Stimulated activated CD4-positive, alpha-beta T cell treated with anti-CD3 and anti-CD28 coated beads, Interleukin-15, amount 100 ng/mL, for 1 hour (primary cell): ENCODE measurements around the gene KNDC1.
"Not testable (repeated sequence)": the region's sequence is repeated elsewhere in the genome, so short reads cannot be mapped to it uniquely, and the experiment has no call there.

Experiments
- DNase-seq, 2 donors: peaks; one replicate each; pipeline ENCODE4 v3.0.0-alpha.2; 2020; ENCODE audit warnings: low read depth in 1 of 2, low spot score in 1 of 2

Gene KNDC1

GRCh38 chr10:133221331-133221730 lies 61.3 kb downstream of the KNDC1 start:
- no peak for DNase-seq

- DNase-seq = not testable (repeated sequence)
Measured at GRCh38 chr10:133221756-133222155, 61.7 kb downstream of the KNDC1 start.

- DNase-seq = no peak
Measured at GRCh38 chr10:133224076-133224475, 64.1 kb downstream of the KNDC1 start.

DNA sequence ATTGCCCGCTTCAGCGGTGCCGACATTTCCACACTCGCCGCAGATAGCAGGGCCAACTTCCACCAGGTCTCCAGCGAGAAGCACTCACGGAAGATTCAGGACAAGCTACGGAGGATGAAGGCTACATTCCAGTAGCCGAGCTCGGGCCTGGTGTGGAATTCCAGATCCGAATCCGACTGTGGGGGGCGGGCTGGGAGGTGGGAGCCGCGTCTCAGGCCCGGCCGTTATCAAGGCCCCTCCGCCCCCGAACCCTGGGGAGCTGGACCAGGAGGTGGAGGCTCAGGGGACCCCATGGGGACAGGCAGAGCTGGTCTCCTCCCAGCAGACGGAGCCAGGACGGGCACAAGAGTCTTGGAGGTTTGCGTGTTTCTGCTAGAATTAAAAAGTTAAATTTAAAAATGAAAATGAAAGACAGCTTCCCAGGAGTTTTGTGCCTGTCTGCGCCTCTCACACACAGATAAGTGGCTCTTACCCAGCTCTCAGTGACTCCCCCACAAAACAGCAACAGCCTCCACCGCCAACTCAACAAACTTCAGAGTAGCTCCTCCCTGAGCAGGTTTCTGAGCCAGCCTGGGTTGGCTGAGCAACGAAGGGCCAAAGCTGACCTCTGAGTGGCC lies 64.8 kb downstream of the KNDC1 start:
- DNase-seq = no peak

DNA sequence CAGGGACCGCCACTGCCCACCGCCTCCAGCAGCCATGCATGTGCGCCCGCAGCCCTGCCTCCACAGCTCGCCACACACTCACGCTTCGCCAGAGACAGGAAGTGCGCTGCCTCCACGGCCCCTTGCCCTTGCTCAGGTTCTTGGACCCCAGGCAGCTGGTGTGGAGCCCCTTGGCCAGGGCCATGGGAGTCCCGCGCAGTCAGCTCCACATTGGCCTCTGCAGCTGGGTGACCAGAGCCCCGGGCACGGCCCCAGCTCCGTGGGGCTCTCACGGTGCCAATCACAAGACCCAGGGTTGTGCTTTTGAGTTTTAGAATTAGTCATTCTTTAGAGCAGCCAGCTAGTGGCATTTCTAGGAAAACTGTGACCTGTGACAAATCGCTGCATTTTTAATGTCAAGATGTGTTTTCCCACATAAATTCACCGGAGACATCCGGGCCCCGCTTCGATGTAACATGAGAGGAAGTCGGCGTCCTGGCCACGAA lies 65.7 kb downstream of the KNDC1 start:
- no peak for DNase-seq

- DNase-seq = no peak
Measured at GRCh38 chr10:133226251-133226808, 66.3 kb downstream of the KNDC1 start.

- DNase-seq = no peak
Measured at GRCh38 chr10:133227256-133227655, 67.2 kb downstream of the KNDC1 start.

GRCh38 chr10:133229265-133230043 lies 69.4 kb downstream of the KNDC1 start:
- DNase-seq = no peak

DNA sequence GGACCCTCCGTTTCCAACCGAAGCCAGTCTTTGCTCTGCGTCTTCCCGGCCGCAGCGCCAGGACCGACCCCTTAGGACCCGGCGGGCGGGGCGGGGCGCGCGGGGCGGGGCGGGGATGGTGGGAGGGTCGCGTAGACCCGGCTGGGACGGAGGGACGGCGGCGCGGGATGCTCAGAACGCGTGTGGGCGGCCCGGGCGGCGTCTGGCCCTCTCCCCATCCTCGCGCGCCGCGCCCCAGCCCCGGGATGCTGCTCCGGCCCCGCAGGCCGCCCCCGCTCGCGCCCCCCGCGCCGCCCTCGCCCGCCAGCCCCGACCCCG lies 70.0 kb downstream of the KNDC1 start, which contains the start of gene UTF1:
TSS of gene UTF1 (plus strand) at position 174 of the 318 bp plus-strand sequence. CDS start at position 246, 72 bp downstream.
- no peak for DNase-seq

- DNase-seq = no peak
Measured at GRCh38 chr10:133230387-133231195, 70.6 kb downstream of the KNDC1 start.

DNA sequence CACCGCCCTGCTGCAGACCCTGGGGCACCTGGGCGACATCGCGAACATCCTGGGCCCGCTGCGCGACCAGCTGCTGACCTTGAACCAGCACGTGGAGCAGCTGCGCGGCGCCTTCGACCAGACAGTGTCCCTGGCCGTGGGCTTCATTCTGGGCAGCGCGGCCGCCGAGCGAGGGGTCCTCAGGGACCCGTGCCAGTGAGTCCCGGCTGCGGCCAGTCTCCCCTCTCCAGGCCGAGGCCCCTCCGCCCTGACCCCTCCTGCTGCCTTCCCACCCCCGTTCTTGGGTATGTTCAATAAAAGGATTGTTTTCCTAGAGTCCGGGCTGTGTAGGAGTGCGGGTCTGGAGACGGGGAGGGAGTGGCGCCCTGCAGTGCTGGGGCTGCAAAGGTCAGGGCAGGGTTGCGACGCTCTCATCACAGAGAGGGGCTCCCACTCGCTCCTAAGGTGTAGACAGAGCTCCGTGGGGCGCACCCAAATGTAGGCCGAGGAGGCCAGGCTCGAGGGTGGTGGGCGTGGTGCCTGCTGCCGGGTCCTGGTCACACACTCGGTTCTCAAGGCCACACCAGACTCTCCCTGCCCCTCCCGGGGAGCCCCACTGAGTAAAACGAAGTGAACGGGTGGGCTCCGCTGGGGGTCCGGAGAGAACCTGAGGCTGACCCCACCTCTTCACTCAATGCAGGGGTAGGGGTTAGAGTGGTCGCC lies 71.4 kb downstream of the KNDC1 start:
- DNase-seq = no peak

DNA sequence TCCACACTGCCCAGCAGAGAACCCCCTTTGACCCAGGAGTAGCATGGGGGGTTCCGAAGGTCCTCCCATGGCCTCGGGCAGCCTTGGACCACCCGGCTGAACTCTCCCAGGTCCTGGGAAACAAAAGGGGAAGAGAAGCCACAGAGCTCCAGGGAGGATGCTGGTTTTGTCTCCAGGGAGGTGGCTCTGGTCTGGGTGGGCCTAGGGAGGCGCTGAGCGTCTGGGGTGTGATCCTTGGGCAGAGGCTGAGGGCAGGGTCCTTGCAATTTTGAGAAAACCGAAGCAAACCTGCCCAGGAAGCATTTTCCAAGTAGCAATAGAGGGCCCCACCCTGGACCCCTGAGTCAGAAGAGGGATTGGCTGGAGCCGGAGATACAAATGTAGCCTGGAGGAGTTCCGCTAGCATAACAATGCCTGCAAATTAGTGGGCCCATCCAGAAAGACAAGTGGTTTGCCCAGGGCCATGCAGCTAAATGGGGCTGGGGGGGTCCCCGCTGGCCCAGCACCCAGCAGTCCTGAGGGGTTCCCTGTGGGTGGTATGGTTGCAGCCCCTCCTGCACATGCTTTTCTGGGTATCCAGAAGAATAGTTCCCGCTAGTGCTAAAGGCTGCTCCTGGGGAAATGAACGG lies 72.0 kb downstream of the KNDC1 start:
- DNase-seq = no peak

GRCh38 chr10:133234796-133235195 lies 74.8 kb downstream of the KNDC1 start:
- not testable (repeated sequence) for DNase-seq

DNA sequence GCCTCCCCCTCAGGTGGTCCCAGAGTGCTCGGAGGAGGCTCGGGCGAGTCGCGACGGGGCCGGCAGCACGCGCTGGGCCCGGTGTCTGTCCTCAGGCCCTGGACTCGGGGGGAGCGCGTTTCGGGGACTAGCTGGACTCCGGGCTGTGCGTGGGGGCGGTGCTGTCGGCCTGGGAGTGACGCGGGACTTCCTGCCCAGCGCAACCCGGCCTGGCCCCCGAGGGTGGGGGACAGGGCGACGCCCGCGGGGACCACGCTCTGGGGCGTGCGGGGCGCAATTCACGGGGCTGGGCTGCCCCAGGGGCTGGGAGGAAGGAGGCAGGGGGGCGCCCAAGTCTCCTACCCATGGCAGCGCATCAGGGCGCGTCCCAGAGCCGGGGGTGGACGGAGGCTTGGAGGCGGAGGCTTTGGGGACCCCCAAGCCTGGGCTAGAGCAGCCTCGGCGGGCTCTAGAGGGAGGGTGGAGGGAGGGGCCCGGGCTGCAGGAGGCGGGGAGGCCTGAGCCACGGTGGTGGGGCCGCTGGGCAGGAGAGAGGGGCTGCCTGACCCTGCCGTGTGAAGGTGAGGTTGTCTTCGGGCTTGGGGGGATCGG lies 75.3 kb downstream of the KNDC1 start:
- DNase-seq = no peak

GRCh38 chr10:133235932-133236331 lies 75.9 kb downstream of the KNDC1 start:
- DNase-seq = no peak

- no peak for DNase-seq
Measured at GRCh38 chr10:133236401-133237240, 76.6 kb downstream of the KNDC1 start.

- no peak for DNase-seq
Measured at GRCh38 chr10:133237241-133237587, 77.2 kb downstream of the KNDC1 start.

DNA sequence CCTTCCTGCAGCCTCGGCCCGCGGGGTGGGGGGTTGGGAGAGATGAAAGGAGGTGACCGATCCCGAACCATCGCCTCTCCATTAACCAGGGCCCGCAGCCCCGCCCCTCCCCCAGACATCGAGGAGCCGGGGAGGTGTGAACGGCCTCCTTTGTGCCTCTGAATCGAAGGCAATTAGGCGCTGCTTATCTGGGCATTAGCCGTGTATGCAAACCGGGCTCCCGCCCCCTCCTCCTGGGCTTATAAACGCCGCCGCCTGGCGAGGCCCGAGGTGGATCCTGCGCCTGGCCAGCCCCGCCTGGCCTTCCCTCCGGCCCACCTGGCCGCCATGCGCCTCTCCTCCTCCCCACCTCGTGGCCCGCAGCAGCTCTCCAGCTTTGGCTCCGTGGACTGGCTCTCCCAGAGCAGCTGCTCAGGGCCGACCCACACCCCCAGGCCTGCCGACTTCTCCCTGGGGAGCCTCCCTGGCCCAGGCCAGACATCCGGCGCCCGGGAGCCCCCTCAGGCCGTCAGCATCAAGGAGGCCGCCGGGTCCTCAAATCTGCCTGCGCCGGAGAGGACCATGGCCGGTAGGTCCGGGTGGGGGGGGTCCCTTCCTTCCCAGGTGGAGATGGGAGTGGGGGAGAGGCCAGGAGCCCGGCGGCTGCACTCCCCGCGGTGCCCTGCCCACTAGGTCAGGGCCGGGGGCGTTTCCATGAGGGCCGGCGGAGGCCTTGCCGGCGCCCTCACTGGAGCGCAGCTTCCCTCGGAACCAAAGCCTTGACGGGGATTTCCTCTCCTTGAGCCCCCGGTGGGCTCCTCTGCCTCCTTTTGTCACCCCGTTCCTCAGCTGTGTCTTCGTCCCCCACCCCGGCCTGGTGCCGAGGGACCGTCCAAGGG lies 77.8 kb downstream of the KNDC1 start, which contains the start of gene VENTX:
TSS of gene VENTX (plus strand) at position 268 of the 878 bp plus-strand sequence. CDS start at position 328, 60 bp downstream.
- no peak for DNase-seq
